ENCODE measurements around the gene PRSS38. TPM values are rescaled to one million over a fixed set of nuclear protein-coding genes. Genes with fewer than 3 reads are reported as not detected.

PRSS38 gene
- total and polyA plus RNA-seq, 2 donors from 2014 or later = not detected

DNA sequence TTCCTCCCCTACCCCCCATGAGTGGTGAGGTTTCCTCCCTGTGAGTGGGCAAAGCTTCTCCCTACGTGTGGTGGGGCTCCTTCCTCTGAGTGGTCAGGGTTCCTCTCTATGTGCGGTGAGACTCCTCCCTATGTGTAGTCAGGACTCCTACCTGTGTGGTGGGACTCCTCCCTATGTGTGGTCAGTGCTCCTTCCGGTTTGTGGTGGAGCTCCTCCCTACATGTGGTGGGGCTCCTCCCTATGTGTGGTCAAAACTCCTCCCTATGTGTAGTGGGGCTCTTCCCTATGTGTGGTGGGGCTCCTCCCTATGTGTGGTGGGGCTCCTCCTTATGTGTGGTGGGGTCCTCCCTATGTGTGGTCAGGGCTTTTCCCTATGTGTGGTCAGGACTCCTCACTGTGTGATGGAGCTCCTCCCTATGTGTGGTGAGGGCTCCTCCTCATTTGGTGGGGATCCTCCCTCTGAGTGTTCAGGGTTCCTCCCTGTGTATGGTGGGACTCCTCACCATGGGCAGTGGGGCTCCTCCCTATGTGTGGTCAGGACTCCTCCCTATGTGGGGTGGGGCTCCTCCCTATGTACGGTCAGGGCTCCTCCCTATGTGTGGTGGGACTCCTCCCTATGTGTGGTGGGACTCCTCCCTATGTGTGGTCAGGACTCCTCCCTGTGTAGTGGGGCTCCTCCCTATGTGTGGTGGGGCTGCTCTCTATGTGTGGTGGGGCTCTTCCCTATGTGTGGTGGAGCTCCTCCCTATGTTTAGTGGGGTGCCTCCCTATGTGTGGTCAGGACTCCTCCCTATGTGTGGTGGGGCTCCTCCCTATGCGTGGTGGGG lies 29.1 kb downstream of the PRSS38 start:
- no peak overlapping the region for H3K27ac ChIP-seq (ENCODE audit: low read depth in 2 of 2, low read length in 2 of 2)
- intact Hi-C loops (cut with DNase I) = no loop called here
- FAIRE-seq = no peak
- no peaks in the 10 kb centered on the region for H3K27me3 ChIP-seq (ENCODE audit: control insufficient read depth, insufficient read depth, low read length)
- no peak overlapping the region for H3K9ac ChIP-seq (ENCODE audit: low read length in 3 of 3)
- TF ChIP-seq, protein P1, sequence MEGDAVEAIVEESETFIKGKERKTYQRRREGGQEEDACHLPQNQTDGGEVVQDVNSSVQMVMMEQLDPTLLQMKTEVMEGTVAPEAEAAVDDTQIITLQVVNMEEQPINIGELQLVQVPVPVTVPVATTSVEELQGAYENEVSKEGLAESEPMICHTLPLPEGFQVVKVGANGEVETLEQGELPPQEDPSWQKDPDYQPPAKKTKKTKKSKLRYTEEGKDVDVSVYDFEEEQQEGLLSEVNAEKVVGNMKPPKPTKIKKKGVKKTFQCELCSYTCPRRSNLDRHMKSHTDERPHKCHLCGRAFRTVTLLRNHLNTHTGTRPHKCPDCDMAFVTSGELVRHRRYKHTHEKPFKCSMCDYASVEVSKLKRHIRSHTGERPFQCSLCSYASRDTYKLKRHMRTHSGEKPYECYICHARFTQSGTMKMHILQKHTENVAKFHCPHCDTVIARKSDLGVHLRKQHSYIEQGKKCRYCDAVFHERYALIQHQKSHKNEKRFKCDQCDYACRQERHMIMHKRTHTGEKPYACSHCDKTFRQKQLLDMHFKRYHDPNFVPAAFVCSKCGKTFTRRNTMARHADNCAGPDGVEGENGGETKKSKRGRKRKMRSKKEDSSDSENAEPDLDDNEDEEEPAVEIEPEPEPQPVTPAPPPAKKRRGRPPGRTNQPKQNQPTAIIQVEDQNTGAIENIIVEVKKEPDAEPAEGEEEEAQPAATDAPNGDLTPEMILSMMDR (IDR thresholded peaks at IDR 0.05; ENCODE audit: borderline replicate concordance, extremely low read depth, insufficient read depth) = no peak
- peaks cover 0 to 9% (median 0%) of the 10 kb centered on the region in 3 donors for H3K9me3 ChIP-seq (ENCODE audit: control insufficient read depth in 2 of 3, insufficient read depth in 1 of 3, low read length in 3 of 3)
- no peak overlapping the region for H3K4me3 ChIP-seq (ENCODE audit: low read length in 3 of 3)
- no peaks in the 10 kb centered on the region for H3K36me3 ChIP-seq (ENCODE audit: control insufficient read depth in 2 of 3, insufficient read depth in 3 of 3, low read length in 3 of 3)
- no peaks in the 10 kb centered on the region for H3K4me1 ChIP-seq (ENCODE audit: control insufficient read depth in 2 of 3, insufficient read depth in 2 of 3, low read depth in 1 of 3, low read length in 3 of 3)
- DNase-seq = no peak

DNA sequence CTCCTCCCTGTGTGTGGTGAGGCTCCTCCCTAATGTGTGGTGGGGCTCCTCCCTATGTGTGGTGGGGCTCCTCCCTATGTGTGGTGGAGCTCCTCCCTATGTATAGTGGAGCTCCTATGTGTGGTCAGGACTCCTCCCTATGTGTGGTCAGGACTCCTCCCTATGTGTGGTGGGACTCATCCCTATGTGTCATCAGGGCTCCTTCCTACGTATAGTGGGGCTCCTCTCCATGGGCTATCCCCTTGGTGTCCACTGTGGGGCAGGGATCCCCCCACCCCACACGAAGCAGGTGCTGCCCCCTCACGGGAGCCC lies 29.6 kb downstream of the PRSS38 start:
- H3K27ac ChIP-seq (ENCODE audit: low read depth in 2 of 2, low read length in 2 of 2) = no peak overlapping the region
- no peaks in the 10 kb centered on the region for H3K27me3 ChIP-seq (ENCODE audit: control insufficient read depth, insufficient read depth, low read length)
- intact Hi-C loops (cut with DNase I) = no loop called here
- no peak overlapping the region for H3K4me3 ChIP-seq (ENCODE audit: low read length in 3 of 3)
- H3K9me3 ChIP-seq (ENCODE audit: control insufficient read depth in 2 of 3, insufficient read depth in 1 of 3, low read length in 3 of 3) = peaks cover 0 to 9% (median 0%) of the 10 kb centered on the region in 3 donors
- DNase-seq = no peak
- TF ChIP-seq, protein P1 (IDR thresholded peaks at IDR 0.05; ENCODE audit: borderline replicate concordance, extremely low read depth, insufficient read depth) = no peak
- H3K4me1 ChIP-seq (ENCODE audit: control insufficient read depth in 2 of 3, insufficient read depth in 2 of 3, low read depth in 1 of 3, low read length in 3 of 3) = no peaks in the 10 kb centered on the region
- H3K9ac ChIP-seq (ENCODE audit: low read length in 3 of 3) = no peak overlapping the region
- FAIRE-seq = no peak
- H3K36me3 ChIP-seq (ENCODE audit: control insufficient read depth in 2 of 3, insufficient read depth in 3 of 3, low read length in 3 of 3) = no peaks in the 10 kb centered on the region

DNA sequence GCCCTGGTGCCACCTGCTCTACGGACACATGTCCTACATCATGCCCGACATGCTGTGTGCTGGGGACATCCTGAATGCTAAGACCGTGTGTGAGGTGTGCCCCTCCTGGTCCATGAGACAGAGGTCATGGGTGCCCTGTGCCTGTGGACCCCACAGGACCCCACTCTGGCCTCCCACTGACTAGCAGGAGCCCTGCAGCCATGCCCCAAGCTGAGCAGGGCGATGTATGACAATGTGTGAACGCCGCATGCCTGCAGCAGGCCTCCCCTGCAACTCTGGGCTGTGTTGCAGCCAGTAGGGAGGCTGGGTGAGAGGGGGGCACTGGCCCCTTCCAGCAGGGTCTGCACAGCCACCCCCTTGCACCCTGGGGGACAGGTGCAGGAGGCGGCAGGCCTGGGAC lies 30.0 kb downstream of the PRSS38 start:
- no peak overlapping the region for H3K4me3 ChIP-seq (ENCODE audit: low read length in 3 of 3)
- FAIRE-seq = no peak

More for the DNA sequence above, 30.0 kb downstream of the PRSS38 start:
- H3K27me3 ChIP-seq (ENCODE audit: control insufficient read depth, insufficient read depth, low read length) = no peaks in the 10 kb centered on the region
- no peak for DNase-seq
- TF ChIP-seq, protein P1 (IDR thresholded peaks at IDR 0.05; ENCODE audit: borderline replicate concordance, extremely low read depth, insufficient read depth) = no peak
- no peaks in the 10 kb centered on the region for H3K4me1 ChIP-seq (ENCODE audit: control insufficient read depth in 2 of 3, insufficient read depth in 2 of 3, low read depth in 1 of 3, low read length in 3 of 3)
- intact Hi-C loops (cut with DNase I) = no loop called here
- H3K9me3 ChIP-seq (ENCODE audit: control insufficient read depth in 2 of 3, insufficient read depth in 1 of 3, low read length in 3 of 3) = peaks cover 0 to 9% (median 0%) of the 10 kb centered on the region in 3 donors
- no peaks in the 10 kb centered on the region for H3K36me3 ChIP-seq (ENCODE audit: control insufficient read depth in 2 of 3, insufficient read depth in 3 of 3, low read length in 3 of 3)
- no peak overlapping the region for H3K9ac ChIP-seq (ENCODE audit: low read length in 3 of 3)
- H3K27ac ChIP-seq (ENCODE audit: low read depth in 2 of 2, low read length in 2 of 2) = no peak overlapping the region
